OCI-LY1 (cell line): ENCODE measurements around the gene UGT2B17.

Source experiments
- H2AFZ ChIP-seq: fragments of 200-600 bp; sonication (generic), shearing (Covaris generic); 2 replicates; pipeline ENCODE4 v1.6.0; 2014; ENCODE audit warnings: antibody characterized with exemption, mild to moderate bottlenecking, low read length
- H3F3A ChIP-seq: fragments of 200-600 bp; sonication (generic), shearing (Covaris generic); 2 replicates; pipeline ENCODE4 v1.6.0; 2014; ENCODE audit warnings: mild to moderate bottlenecking, antibody characterized with exemption, low read length, moderate library complexity; ENCODE audit not compliant: insufficient read depth
- H3K27ac ChIP-seq: fragments of 200-600 bp; sonication (generic); 2 replicates; pipeline ENCODE4 v1.5.1; 2014; ENCODE audit warnings: low read length, mixed run types, mild to moderate bottlenecking, low read depth; ENCODE audit not compliant: poor library complexity, severe bottlenecking
- H3K27me3 ChIP-seq: fragments of 200-600 bp; sonication (generic); 2 replicates; pipeline ENCODE4 v1.6.0; 2014; ENCODE audit warnings: antibody characterized with exemption, mild to moderate bottlenecking, low read length, moderate library complexity; ENCODE audit not compliant: insufficient read depth
- H3K36me3 ChIP-seq: fragments of 200-600 bp; sonication (generic); 2 replicates; pipeline ENCODE4 v1.6.1; 2014; ENCODE audit warnings: mild to moderate bottlenecking, antibody characterized with exemption, low read length, moderate library complexity, mixed read lengths; ENCODE audit not compliant: insufficient read depth
- H3K4me1 ChIP-seq: fragments of 200-600 bp; sonication (generic); 2 replicates; pipeline ENCODE4 v1.5.1; 2014; ENCODE audit warnings: mild to moderate bottlenecking, low read length, moderate library complexity; ENCODE audit not compliant: insufficient read depth, severe bottlenecking
- H3K4me2 ChIP-seq: fragments of 200-600 bp; sonication (generic), shearing (Covaris generic); 2 replicates; pipeline ENCODE4 v1.6.1; 2014; ENCODE audit warnings: low read length
- H3K4me3 ChIP-seq: fragments of 200-600 bp; sonication (generic); 2 replicates; pipeline ENCODE4 v1.5.1; 2014; ENCODE audit warnings: low read length, low read depth, mild to moderate bottlenecking, mixed read lengths; ENCODE audit not compliant: poor library complexity, severe bottlenecking
- H3K79me2 ChIP-seq: fragments of 200-600 bp; shearing (Covaris generic); 2 replicates; pipeline ENCODE4 v1.6.1; 2016; ENCODE audit warnings: mixed run types, low read length, mixed read lengths; ENCODE audit not compliant: insufficient read depth
- H3K9ac ChIP-seq: fragments of 200-600 bp; sonication (generic), shearing (Covaris generic); 2 replicates; pipeline ENCODE4 v1.6.1; 2014; ENCODE audit warnings: mild to moderate bottlenecking, low read length, mixed read lengths
- H3K9me2 ChIP-seq: fragments of 200-600 bp; sonication (generic), shearing (Covaris generic); 2 replicates; pipeline ENCODE4 v1.6.1; 2014; ENCODE audit warnings: low read depth, mild to moderate bottlenecking, low read length, mixed read lengths
- H3K9me3 ChIP-seq: fragments of 200-600 bp; shearing (Covaris generic); 2 replicates; pipeline ENCODE4 v1.6.1; 2014; ENCODE audit warnings: low read length, mixed read lengths
- H4K20me1 ChIP-seq: fragments of 200-600 bp; sonication (generic), shearing (Covaris generic); 2 replicates; pipeline ENCODE4 v1.6.0; 2016; ENCODE audit warnings: mild to moderate bottlenecking, low read length; ENCODE audit not compliant: insufficient read depth
- CTCF ChIP-seq: fragments of 200-600 bp; sonication (generic), shearing (Covaris generic); IDR thresholded peaks from 2 replicates; pipeline ENCODE4 v1.5.1; 2017; ENCODE audit warnings: mild to moderate bottlenecking, antibody characterized with exemption, low read length, moderate library complexity, mixed read lengths
- EZH2 ChIP-seq: fragments of 200-600 bp; sonication (generic), shearing (Covaris generic); IDR thresholded peaks from 2 replicates; pipeline ENCODE4 v1.8.0; 2017; ENCODE audit warnings: borderline replicate concordance, mixed run types, mild to moderate bottlenecking, antibody characterized with exemption, low read length, moderate library complexity, mixed read lengths

UGT2B17 gene

GRCh38 chr4:68592673-68593072 is 16.6 kb upstream of the UGT2B17 start:
- Histone ChIP-seq H3K9me3 (no peaks in the 10 kb centered on the region), H3K9ac (no peak overlapping the region), H4K20me1 (no peaks in the 10 kb centered on the region), H3K27ac (no peak overlapping the region), H3K9me2 (no peaks in the 10 kb centered on the region), H3K4me2 (no peak overlapping the region), H3K79me2 (no peaks in the 10 kb centered on the region), H3F3A (no peaks in the 10 kb centered on the region), H2AFZ (no peak overlapping the region), H3K4me1 (no peaks in the 10 kb centered on the region), H3K36me3 (no peaks in the 10 kb centered on the region), H3K27me3 (no peaks in the 10 kb centered on the region), H3K4me3 (no peak overlapping the region)
- TF ChIP-seq CTCF (no peak), EZH2 (no peak)

GRCh38 chr4:68591204-68591603 is 15.1 kb upstream of the UGT2B17 start:
- no peaks in the 10 kb centered on the region for H3K9me2 ChIP-seq
- H3K36me3 ChIP-seq: no peaks in the 10 kb centered on the region
- no peak overlapping the region for H2AFZ ChIP-seq
- no peak overlapping the region for H3K4me2 ChIP-seq
- no peak overlapping the region for H3K9ac ChIP-seq
- H3K9me3 ChIP-seq: no peaks in the 10 kb centered on the region
- no peaks in the 10 kb centered on the region for H3K27me3 ChIP-seq
- TF ChIP-seq CTCF (no peak), EZH2 (no peak)
- no peak overlapping the region for H3K4me3 ChIP-seq
- no peaks in the 10 kb centered on the region for H3K4me1 ChIP-seq
- H3F3A ChIP-seq: no peaks in the 10 kb centered on the region
- H3K27ac ChIP-seq: no peak overlapping the region
- no peaks in the 10 kb centered on the region for H3K79me2 ChIP-seq
- no peaks in the 10 kb centered on the region for H4K20me1 ChIP-seq

- no peak overlapping the region for H2AFZ ChIP-seq
- no peaks in the 10 kb centered on the region for H3K4me1 ChIP-seq
- H3K4me2 ChIP-seq: no peak overlapping the region
- no peaks in the 10 kb centered on the region for H3K27me3 ChIP-seq
- H3K79me2 ChIP-seq: no peaks in the 10 kb centered on the region
- H3K36me3 ChIP-seq: no peaks in the 10 kb centered on the region
- no peak overlapping the region for H3K4me3 ChIP-seq
- no peak overlapping the region for H3K27ac ChIP-seq
- H3K9ac ChIP-seq: no peak overlapping the region
- H3F3A ChIP-seq: no peaks in the 10 kb centered on the region
- no peaks in the 10 kb centered on the region for H4K20me1 ChIP-seq
- no peak for TF ChIP-seq EZH2
- TF ChIP-seq CTCF: no peak
- H3K9me3 ChIP-seq: no peaks in the 10 kb centered on the region
- no peaks in the 10 kb centered on the region for H3K9me2 ChIP-seq
These were observed 13.7 kb upstream of the UGT2B17 start for GRCh38 chr4:68589790-68590189.
